K562 (cell line): ENCODE measurements around the gene MANBA. TPM values are rescaled to one million over a fixed set of nuclear protein-coding genes. Genes with fewer than 3 reads are reported as not detected.

ENCODE experiments used
- ATAC-seq: fragments of 200-7000 bp; cut with Tn5 transposase; 3 replicates; pipeline ENCODE4 v1.9.1; 2020; ENCODE audit warnings: moderate library complexity
- BruUV-seq: library from RNA; stranded (reverse); fragments of 400-500 nt; replicated peaks from 2 replicates; lab custom pipeline; 2021; lab: Mats Ljungman, UMichigan
- CTCF ChIA-PET: fragments of 300-600 bp; formaldehyde crosslinking; extraction: SDS; loops from one replicate; lab custom pipeline; 2021; ENCODE audit warnings: low intra/inter-chr PET ratio; lab: Yijun Ruan, JAX
- POLR2A ChIA-PET: fragments of 300-600, 350-650 bp; sonication (Branson Sonifier 250); formaldehyde crosslinking; extraction: SDS; loops from one replicate; lab custom pipeline; 2021; ENCODE audit warnings: antibody characterized with exemption, inconsistent platforms; lab: Yijun Ruan, JAX
- DNase-seq, 4 experiments: peaks; one replicate each; pipeline versions ENCODE4 v3.0.0 to v3.0.0-alpha.2; 2011 to 2018; ENCODE audit warnings: low spot score in 3 of 4, mixed read lengths in 3 of 4; ENCODE audit errors: extremely low read depth in 1 of 4
- FAIRE-seq: peaks from 2 replicates; lab custom pipeline; 2011; peaks lifted over from hg19 to GRCh38; lab: Jason Lieb, UNC
- H2AFZ ChIP-seq: 2 replicates; pipeline ENCODE4 v1.6.0; 2011; ENCODE audit warnings: low read depth, low read length, control low read depth, inconsistent platforms
- H3K27ac ChIP-seq: fragments of 200-600 bp; 3 replicates; pipeline ENCODE4 v1.8.0; 2011; ENCODE audit warnings: low read depth, mild to moderate bottlenecking, control low read depth, inconsistent platforms, low read length, moderate library complexity, mixed read lengths; ENCODE audit errors: extremely low read depth
- H3K27me3 ChIP-seq, 2 experiments: fragments of 300-600 bp in 1 of 2; 2 replicates in 1 of 2; 3 replicates in 1 of 2; pipeline versions ENCODE4 v1.6.0 to v1.8.0; 2011; ENCODE audit warnings: inconsistent platforms in 2 of 2, low read length in 2 of 2, mild to moderate bottlenecking in 1 of 2, mixed read lengths in 1 of 2, moderate library complexity in 1 of 2; ENCODE audit not compliant: control insufficient read depth in 2 of 2, insufficient read depth in 2 of 2
- H3K36me3 ChIP-seq: fragments of 300-600 bp; 3 replicates; pipeline ENCODE4 v1.8.0; 2011; ENCODE audit warnings: mild to moderate bottlenecking, low read length, inconsistent platforms; ENCODE audit not compliant: control insufficient read depth, insufficient read depth
- H3K4me1 ChIP-seq, 2 experiments: fragments of 200-600 bp in 1 of 2; replicated peaks in 1 of 2; 2 replicates in 1 of 2; 3 replicates in 1 of 2; pipeline versions ENCODE4 v1.5.1 to v1.8.0; 2011; ENCODE audit warnings: inconsistent platforms in 2 of 2, low read length in 2 of 2, mild to moderate bottlenecking in 1 of 2, mixed read lengths in 1 of 2, moderate library complexity in 1 of 2; ENCODE audit not compliant: control insufficient read depth in 2 of 2, insufficient read depth in 2 of 2
- H3K4me2 ChIP-seq: 2 replicates; pipeline ENCODE4 v1.6.1; 2011; ENCODE audit warnings: low read length, control low read depth, inconsistent platforms, mixed read lengths; ENCODE audit not compliant: insufficient read depth
- H3K4me3 ChIP-seq: fragments of 200-600 bp; sonication (generic), shearing (Covaris generic); 2 replicates; pipeline ENCODE4 v1.5.1; 2016; ENCODE audit warnings: control low read depth, inconsistent platforms
- H3K79me2 ChIP-seq: fragments of 200-600 bp; 3 replicates; pipeline ENCODE4 v1.8.0; 2011; ENCODE audit warnings: low read length, inconsistent platforms; ENCODE audit not compliant: control insufficient read depth, insufficient read depth
- H3K9ac ChIP-seq, 2 experiments: 2 replicates each; pipeline versions ENCODE4 v1.6.0 to v1.6.1; 2011; ENCODE audit warnings: low read depth in 2 of 2, low read length in 2 of 2, control low read depth in 1 of 2, inconsistent platforms in 1 of 2, mild to moderate bottlenecking in 1 of 2, mixed read lengths in 1 of 2; ENCODE audit not compliant: insufficient read depth in 1 of 2
- H3K9me1 ChIP-seq: one replicate; pipeline ENCODE4 v1.6.0; 2011; ENCODE audit warnings: inconsistent platforms, mild to moderate bottlenecking, low read length, moderate library complexity; ENCODE audit not compliant: control insufficient read depth, insufficient read depth
- H3K9me3 ChIP-seq: replicated peaks from 2 replicates; pipeline ENCODE4 v1.5.1; 2011; ENCODE audit warnings: low read depth, low read length, inconsistent platforms; ENCODE audit not compliant: control insufficient read depth, insufficient read depth
- H4K20me1 ChIP-seq: replicated peaks from 2 replicates; pipeline ENCODE4 v1.6.1; 2011; ENCODE audit warnings: low read length, inconsistent platforms, mixed read lengths; ENCODE audit not compliant: control insufficient read depth, insufficient read depth
- BACH1 ChIP-seq: fragments of 200-800 bp; sonication (Bioruptor generic); IDR thresholded peaks from 2 replicates; pipeline ENCODE4 v1.6.1; 2016; ENCODE audit warnings: missing genetic modification characterization, missing compliant biosample characterization
- BCLAF1 ChIP-seq, 2 experiments: fragments of 450-650 bp in 1 of 2; IDR thresholded peaks; 2 replicates each; pipeline ENCODE4 v1.6.1; 2011 to 2017; ENCODE audit warnings: low read depth in 2 of 2, antibody characterized with exemption in 1 of 2, borderline replicate concordance in 1 of 2, low read length in 1 of 2, mild to moderate bottlenecking in 1 of 2, mixed read lengths in 1 of 2; ENCODE audit not compliant: control insufficient read depth in 1 of 2
- HNRNPLL ChIP-seq: fragments of 200-400 bp; formaldehyde crosslinking; IDR thresholded peaks from 2 replicates; pipeline ENCODE4 v1.6.1; 2017; ENCODE audit warnings: low read length, low read depth, mild to moderate bottlenecking; ENCODE audit not compliant: poor library complexity, severe bottlenecking
- MEF2A ChIP-seq: IDR thresholded peaks from 2 replicates; pipeline ENCODE4 v1.6.1; 2011; ENCODE audit warnings: low read depth, mild to moderate bottlenecking, low read length, moderate library complexity; ENCODE audit not compliant: control insufficient read depth
- RBFOX2 ChIP-seq: fragments of 200-400 bp; formaldehyde crosslinking; IDR thresholded peaks from 2 replicates; pipeline ENCODE4 v1.6.1; 2017; ENCODE audit warnings: low read depth, mild to moderate bottlenecking, low read length, moderate library complexity
- SOX6 ChIP-seq: fragments of 450-650 bp; IDR thresholded peaks from 2 replicates; pipeline ENCODE4 v1.6.1; 2014; ENCODE audit warnings: mild to moderate bottlenecking
- TRIM24 ChIP-seq, 2 experiments: fragments of 450-650 bp; IDR thresholded peaks; 2 replicates each; pipeline ENCODE4 v1.6.1; 2016
- ZNF444 ChIP-seq: fragments of 250-450 bp; sonication (Bioruptor Pico); IDR thresholded peaks from 2 replicates; pipeline ENCODE4 v1.4.0; 2020; ENCODE audit warnings: mild to moderate bottlenecking, moderate library complexity
- ZNF584 ChIP-seq: fragments of 200-800 bp; sonication (Bioruptor generic); IDR thresholded peaks from 2 replicates; pipeline ENCODE4 v1.6.1; 2016; ENCODE audit warnings: low read depth, mild to moderate bottlenecking, missing genetic modification characterization, missing compliant biosample characterization
- ZNF589 ChIP-seq: fragments of 200-800 bp; sonication (Bioruptor generic); IDR thresholded peaks from 2 replicates; pipeline ENCODE4 v1.6.1; 2016; ENCODE audit warnings: low read depth, missing genetic modification characterization, missing compliant biosample characterization
- WGBS: fragments of 100-300 bp; shearing (Covaris generic); methylation state at CpG from one replicate; pipeline ENCODE4 v1.1.6; 2016; ENCODE audit warnings: low coverage, mixed read lengths; ENCODE audit not compliant: insufficient coverage; ENCODE audit errors: missing lambda C conversion rate; 5-methylcytosine and 5-hydroxymethylcytosine counted together
- in situ Hi-C: fragments of 300-500 bp; cut with MboI; formaldehyde crosslinking; loops from 4 replicates; pipeline ENCODE4 v1.15.0; 2018; ENCODE audit warnings: inconsistent platforms, mixed read lengths
- intact Hi-C: fragments of 100-400 bp; cut with micrococcal nuclease; formaldehyde crosslinking; loops from 2 replicates; pipeline ENCODE4 v1.14.2; 2022
- polyA plus RNA-seq, 8 experiments: library from polyadenylated mRNA; depleted of rRNA in 4 of 8; stranded (reverse) in 5 of 8; unstranded in 3 of 8; fragments of >200 nt; fragmentation: Nextera tagmentation in 2 of 8; fragmentation: Illumina TruSeq in 1 of 8; extraction: Ambion mirVana in 2 of 8; extraction: Trizol in 1 of 8; gene quantifications; 2 replicates each; pipeline versions ENCODE4 v1.2.1 to v1.2.3, GENCODE V29; 2011 to 2014; ENCODE audit warnings: inconsistent platforms in 1 of 8, missing spikeins in 1 of 8
- total RNA-seq, 7 experiments: library from RNA; depleted of rRNA in 6 of 7; stranded (reverse); fragments of >200 nt in 6 of 7; fragmentation: Illumina TruSeq in 2 of 7; extraction: Trizol in 2 of 7; gene quantifications; 2 replicates each; pipeline versions ENCODE4 v1.2.1 to v1.2.3, GENCODE V29; 2011 to 2021; ENCODE audit warnings: low replicate concordance in 1 of 7
- TF ChIP-seq, protein P1 (sequence below): fragments of 450-650 bp; IDR thresholded peaks from 2 replicates; pipeline ENCODE4 v1.6.1; 2017; ENCODE audit warnings: antibody characterized with exemption
- TF ChIP-seq, protein P2 (sequence below), 2 experiments: IDR thresholded peaks in 1 of 2; conservative IDR thresholded peaks in 1 of 2; 2 replicates each; pipeline ENCODE4 v1.6.1; 2016; ENCODE audit warnings: low read depth in 2 of 2, mild to moderate bottlenecking in 1 of 2, missing compliant biosample characterization in 1 of 2, missing genetic modification characterization in 1 of 2, moderate library complexity in 1 of 2

Gene MANBA
- total and polyA plus RNA-seq, 9 of the 15 experiments (the other 6 are each of a cell fraction or from before 2014, with no cell fraction given) = 1.8 to 12.9 (median 7.7) TPM

DNA sequence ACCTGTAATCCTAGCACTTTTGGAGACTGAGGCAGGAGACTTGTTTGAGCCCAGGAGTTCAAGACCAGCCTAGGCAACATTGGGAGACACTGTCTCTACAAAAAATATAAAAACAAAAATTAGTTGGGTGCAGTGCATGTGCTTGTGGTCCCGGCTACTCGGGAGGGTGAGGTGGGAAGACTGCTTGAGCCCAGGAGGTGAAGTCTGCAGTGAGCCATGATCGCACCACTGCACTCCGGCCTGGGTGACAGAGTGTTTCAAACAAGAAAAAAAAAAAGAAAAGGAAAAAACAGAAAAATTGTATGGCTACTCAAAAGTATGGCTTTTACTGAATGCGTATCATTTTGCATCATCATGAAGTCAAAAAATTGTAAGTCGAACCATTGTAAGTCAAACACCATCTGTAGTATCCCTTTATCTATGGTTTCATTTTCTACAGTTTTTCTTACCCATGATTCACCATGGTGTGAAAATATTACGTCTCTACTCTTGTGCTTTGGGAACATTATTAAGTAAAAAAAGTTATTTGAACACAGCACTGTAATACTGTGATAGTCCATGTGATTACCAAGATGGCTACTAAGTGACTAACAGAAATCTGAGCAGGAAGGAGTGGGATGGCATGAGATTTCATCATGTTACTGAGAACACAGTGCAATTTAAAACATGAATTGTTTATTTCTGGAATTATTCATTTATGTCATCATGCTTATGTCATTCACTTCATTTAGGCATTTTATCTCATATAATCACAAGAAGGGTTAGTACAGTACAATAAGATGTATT lies 26.5 kb upstream of the MANBA start:
- H3K9ac ChIP-seq = no peak overlapping the region
- ChIA-PET POLR2A (interaction anchor here (1.0 kb wide), 1 partner anchor 40 kb away, joined by 3 read pairs; the partner anchor contains the start of gene UBE2D3), CTCF (no interaction called here)
- peaks cover 9% of the 10 kb centered on the region; the same call in 2 of the 3 replicates for H3K36me3 ChIP-seq
- FAIRE-seq = no peak
- H3K79me2 ChIP-seq = no peaks in the 10 kb centered on the region
- WGBS = 90% methylated on average over 7 of the region's 7 CpGs
- DNase-seq = no peak
- in situ Hi-C loops (no loop called here), intact Hi-C loops (no loop called here)
- H3K4me1 ChIP-seq = no peaks in the 10 kb centered on the region; a peak in 2 of 5 replicates
- H3K9me1 ChIP-seq = no peaks in the 10 kb centered on the region
- H4K20me1 ChIP-seq = no peaks in the 10 kb centered on the region
- ATAC-seq = peak; percentile 55
- no peak overlapping the region for H3K4me3 ChIP-seq
- H3K9me3 ChIP-seq = no peaks in the 10 kb centered on the region
- H3K4me2 ChIP-seq = no peak overlapping the region
- no peaks in the 10 kb centered on the region for H3K27me3 ChIP-seq
- H2AFZ ChIP-seq = no peak overlapping the region
- H3K27ac ChIP-seq = no peak overlapping the region
- no TSS peak for BruUV-seq
- no peak for TF ChIP-seq ZNF444 (CRISPR knock-in tag)
- TF ChIP-seq ZNF584 = peak; percentile 95
- TF ChIP-seq ZNF589 (CRISPR knock-in tag) = peak; percentile 88
- TF ChIP-seq TRIM24 (IDR thresholded peaks at IDR 0.05) = peak; percentile 96 to 97
- TF ChIP-seq MEF2A = peak; percentile 20; the same call in 1 of the 2 replicates
- no peak for TF ChIP-seq RBFOX2
- TF ChIP-seq, protein P1, sequence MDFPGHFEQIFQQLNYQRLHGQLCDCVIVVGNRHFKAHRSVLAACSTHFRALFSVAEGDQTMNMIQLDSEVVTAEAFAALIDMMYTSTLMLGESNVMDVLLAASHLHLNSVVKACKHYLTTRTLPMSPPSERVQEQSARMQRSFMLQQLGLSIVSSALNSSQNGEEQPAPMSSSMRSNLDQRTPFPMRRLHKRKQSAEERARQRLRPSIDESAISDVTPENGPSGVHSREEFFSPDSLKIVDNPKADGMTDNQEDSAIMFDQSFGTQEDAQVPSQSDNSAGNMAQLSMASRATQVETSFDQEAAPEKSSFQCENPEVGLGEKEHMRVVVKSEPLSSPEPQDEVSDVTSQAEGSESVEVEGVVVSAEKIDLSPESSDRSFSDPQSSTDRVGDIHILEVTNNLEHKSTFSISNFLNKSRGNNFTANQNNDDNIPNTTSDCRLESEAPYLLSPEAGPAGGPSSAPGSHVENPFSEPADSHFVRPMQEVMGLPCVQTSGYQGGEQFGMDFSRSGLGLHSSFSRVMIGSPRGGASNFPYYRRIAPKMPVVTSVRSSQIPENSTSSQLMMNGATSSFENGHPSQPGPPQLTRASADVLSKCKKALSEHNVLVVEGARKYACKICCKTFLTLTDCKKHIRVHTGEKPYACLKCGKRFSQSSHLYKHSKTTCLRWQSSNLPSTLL = no peak
- TF ChIP-seq, protein P2, sequence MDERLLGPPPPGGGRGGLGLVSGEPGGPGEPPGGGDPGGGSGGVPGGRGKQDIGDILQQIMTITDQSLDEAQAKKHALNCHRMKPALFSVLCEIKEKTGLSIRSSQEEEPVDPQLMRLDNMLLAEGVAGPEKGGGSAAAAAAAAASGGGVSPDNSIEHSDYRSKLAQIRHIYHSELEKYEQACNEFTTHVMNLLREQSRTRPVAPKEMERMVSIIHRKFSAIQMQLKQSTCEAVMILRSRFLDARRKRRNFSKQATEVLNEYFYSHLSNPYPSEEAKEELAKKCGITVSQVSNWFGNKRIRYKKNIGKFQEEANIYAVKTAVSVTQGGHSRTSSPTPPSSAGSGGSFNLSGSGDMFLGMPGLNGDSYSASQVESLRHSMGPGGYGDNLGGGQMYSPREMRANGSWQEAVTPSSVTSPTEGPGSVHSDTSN (CRISPR knock-in tag; IDR thresholded peaks at IDR 0.05; ENCODE audit: low read depth) = no peak
- TF ChIP-seq, protein P2 (tag; conservative IDR thresholded peaks at IDR 0.05; ENCODE audit: low read depth) = no peak
- no peak for TF ChIP-seq BCLAF1 (IDR thresholded peaks at IDR 0.05; ENCODE audit: borderline replicate concordance in 1 of 2, control insufficient read depth in 1 of 2, low read depth in 2 of 2, low read length in 1 of 2)
- no peak for TF ChIP-seq HNRNPLL
- peak; percentile 57; the same call in 1 of the 2 replicates for TF ChIP-seq BACH1 (tag)
- peak; percentile 29; the same call in 1 of the 2 replicates for TF ChIP-seq SOX6
